Fibroblast of lung (primary cell): ENCODE measurements around the gene PIN1.
"Not testable (repeated sequence)": the region's sequence is repeated elsewhere in the genome, so short reads cannot be mapped to it uniquely, and the experiment has no call there.

Experiments used
- EZH2 ChIP-seq: IDR thresholded peaks from 2 replicates; pipeline ENCODE4 v1.5.1; 2012; ENCODE audit warnings: low read length, control low read depth, mild to moderate bottlenecking; ENCODE audit errors: missing control alignments
- TF ChIP-seq, protein P1 (sequence below), 2 donors: IDR thresholded peaks in 1 of 2; conservative IDR thresholded peaks in 1 of 2; 1 replicate in 1 of 2; 2 replicates in 1 of 2; pipeline ENCODE4 v1.5.1; 2011 to 2012; ENCODE audit warnings: low read length in 2 of 2, control low read depth in 1 of 2, inconsistent platforms in 1 of 2, low read depth in 1 of 2, mild to moderate bottlenecking in 1 of 2

DNA sequence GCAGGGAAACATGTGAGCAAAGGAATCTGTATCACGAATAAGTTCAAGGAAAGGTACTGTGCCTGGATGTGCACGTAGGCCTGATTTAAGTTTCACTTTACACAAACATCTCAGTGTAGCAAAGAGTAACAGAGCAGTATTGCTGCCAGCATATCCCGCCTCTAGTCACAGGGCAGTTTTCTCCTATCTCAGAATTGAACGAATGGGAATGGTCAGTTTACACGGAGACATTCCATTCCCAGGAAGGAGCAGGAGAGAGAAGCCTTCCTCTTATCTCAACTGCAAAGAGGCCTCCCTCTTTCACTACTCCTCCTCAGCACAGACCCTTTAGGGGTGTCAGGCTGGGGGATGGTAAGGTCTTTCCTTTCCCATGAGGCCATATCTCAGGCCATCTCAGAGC, 45.5 kb upstream of the PIN1 start:
- TF ChIP-seq, protein P1, sequence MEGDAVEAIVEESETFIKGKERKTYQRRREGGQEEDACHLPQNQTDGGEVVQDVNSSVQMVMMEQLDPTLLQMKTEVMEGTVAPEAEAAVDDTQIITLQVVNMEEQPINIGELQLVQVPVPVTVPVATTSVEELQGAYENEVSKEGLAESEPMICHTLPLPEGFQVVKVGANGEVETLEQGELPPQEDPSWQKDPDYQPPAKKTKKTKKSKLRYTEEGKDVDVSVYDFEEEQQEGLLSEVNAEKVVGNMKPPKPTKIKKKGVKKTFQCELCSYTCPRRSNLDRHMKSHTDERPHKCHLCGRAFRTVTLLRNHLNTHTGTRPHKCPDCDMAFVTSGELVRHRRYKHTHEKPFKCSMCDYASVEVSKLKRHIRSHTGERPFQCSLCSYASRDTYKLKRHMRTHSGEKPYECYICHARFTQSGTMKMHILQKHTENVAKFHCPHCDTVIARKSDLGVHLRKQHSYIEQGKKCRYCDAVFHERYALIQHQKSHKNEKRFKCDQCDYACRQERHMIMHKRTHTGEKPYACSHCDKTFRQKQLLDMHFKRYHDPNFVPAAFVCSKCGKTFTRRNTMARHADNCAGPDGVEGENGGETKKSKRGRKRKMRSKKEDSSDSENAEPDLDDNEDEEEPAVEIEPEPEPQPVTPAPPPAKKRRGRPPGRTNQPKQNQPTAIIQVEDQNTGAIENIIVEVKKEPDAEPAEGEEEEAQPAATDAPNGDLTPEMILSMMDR (conservative IDR thresholded peaks at IDR 0.05 in 1 of 2, IDR thresholded peaks at IDR 0.05 in 1 of 2; ENCODE audit: low read depth in 1 of 2, low read length in 2 of 2), result not testable (repeated sequence)
- not testable (repeated sequence) for TF ChIP-seq EZH2
